ENCODE measurements around the gene SPATA9. TPM values are rescaled to one million over a fixed set of nuclear protein-coding genes. Genes with fewer than 3 reads are reported as not detected.
A peak's percentile ranks its signal among the peaks of the same experiment; 100 is the strongest.

The SPATA9 gene, protein sequence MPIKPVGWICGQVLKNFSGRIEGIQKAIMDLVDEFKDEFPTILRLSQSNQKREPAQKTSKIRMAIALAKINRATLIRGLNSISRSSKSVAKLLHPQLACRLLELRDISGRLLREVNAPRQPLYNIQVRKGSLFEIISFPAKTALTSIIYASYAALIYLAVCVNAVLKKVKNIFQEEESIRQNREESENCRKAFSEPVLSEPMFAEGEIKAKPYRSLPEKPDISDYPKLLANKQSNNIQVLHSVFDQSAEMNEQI
- total RNA-seq (under 1 TPM in 1 of 4 donors, not detected in 3; 0.22 TPM), polyA plus RNA-seq (under 1 TPM in 2 of 3 donors, not detected in 1; 0.22 to 0.53 TPM)
- long read RNA-seq, donor 1 = 0 reads
- long read RNA-seq, donor 2 = 0 reads

DNA sequence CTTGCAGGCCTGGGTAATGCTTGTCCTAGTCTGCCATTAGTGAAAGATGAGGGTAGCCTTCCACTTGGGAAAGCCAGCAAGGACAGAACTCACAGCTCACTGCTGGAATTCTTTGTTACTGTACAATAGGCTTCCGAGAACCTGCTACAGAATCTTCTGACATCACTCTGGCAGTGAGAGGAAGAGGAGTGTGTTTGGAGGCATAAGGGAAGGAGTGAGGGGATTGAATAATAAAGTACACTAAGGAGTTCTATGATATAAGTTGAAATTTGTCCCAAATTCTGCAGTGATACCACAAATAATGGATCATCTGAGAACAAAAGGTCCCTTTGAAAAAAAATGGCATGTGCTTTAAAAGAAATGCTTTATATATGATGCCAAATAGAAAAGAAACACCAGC lies at the start of gene SPATA9:
SPATA9 (minus strand) TSS at position 101 of the 400 bp plus-strand sequence. CDS start 137 bp downstream, outside the sequence.
- H3K36me3 ChIP-seq (ENCODE audit: insufficient read depth in 1 of 2, low read depth in 1 of 2) = no peaks in the 10 kb centered on the region
- H3K4me1 ChIP-seq = no peaks in the 10 kb centered on the region
- DNase-seq (no peak), ATAC-seq (no peak)
- no peak within 1 kb of the TSS for H3K4me3 ChIP-seq
- TF ChIP-seq, protein P1, sequence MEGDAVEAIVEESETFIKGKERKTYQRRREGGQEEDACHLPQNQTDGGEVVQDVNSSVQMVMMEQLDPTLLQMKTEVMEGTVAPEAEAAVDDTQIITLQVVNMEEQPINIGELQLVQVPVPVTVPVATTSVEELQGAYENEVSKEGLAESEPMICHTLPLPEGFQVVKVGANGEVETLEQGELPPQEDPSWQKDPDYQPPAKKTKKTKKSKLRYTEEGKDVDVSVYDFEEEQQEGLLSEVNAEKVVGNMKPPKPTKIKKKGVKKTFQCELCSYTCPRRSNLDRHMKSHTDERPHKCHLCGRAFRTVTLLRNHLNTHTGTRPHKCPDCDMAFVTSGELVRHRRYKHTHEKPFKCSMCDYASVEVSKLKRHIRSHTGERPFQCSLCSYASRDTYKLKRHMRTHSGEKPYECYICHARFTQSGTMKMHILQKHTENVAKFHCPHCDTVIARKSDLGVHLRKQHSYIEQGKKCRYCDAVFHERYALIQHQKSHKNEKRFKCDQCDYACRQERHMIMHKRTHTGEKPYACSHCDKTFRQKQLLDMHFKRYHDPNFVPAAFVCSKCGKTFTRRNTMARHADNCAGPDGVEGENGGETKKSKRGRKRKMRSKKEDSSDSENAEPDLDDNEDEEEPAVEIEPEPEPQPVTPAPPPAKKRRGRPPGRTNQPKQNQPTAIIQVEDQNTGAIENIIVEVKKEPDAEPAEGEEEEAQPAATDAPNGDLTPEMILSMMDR (IDR thresholded peaks at IDR 0.05) = no peak
- WGBS, 3 donors = 74 to 93% (median 81%) methylated on average over 1 of the region's 1 CpG
- no peak within 1 kb of the TSS for H3K27ac ChIP-seq
- no peaks in the 10 kb centered on the region for H3K9me3 ChIP-seq
- intact Hi-C loops (cut with DNase I) = no loop called here
- no peaks in the 10 kb centered on the region for H3K27me3 ChIP-seq (ENCODE audit: insufficient read depth in 3 of 3, low read length in 2 of 3)

DNA sequence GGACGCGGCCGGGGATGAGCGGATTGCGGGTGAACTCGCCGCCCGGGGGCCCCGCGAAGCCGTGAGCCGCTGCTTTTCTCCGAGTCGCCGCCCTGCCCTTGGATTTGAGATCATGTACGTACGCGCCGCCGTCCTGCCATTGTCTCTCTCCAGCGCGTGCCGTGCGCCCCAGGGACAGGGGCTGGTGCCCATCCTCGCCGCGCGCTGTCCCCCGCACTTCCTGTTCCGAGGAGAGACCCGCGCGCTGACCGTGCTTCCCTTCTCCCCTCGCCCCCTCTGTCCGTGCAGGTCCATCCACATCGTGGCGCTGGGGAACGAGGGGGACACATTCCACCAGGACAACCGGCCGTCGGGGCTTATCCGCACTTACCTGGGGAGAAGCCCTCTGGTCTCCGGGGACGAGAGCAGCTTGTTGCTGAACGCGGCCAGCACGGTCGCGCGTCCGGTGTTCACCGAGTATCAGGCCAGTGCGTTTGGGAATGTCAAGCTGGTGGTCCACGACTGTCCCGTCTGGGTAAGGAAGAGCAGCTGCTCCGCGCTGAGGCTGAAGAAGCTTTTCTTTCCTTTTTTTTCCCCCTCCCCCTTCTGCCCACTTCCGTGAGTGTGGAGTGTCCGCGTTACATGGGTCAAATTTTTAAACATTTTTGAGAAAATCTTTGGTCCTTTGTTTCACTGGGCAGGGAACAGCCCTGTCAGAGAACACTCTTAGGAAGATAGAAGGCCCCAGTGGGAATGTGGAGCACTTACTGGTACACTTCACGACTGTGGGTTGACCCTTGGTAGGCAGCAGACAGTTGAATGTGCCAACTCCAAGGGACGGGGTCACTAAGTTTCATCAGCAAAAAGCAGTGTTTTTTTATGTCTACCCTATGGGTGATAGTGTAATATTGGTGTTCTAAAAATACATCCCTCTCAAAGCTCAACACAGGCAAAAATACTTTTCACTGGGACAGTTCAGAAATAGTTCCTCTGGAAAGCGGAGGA lies 49.1 kb upstream of the SPATA9 start:
- TF ChIP-seq, protein P1 (IDR thresholded peaks at IDR 0.05) = no peak
- peak; percentile 56 to 76 for DNase-seq
- Histone ChIP-seq H3K4me3 (peak overlapping the region; percentile 90), H3K9me3 (no peaks in the 10 kb centered on the region), H3K27ac (peak overlapping the region; percentile 94), H3K27me3 (ENCODE audit: insufficient read depth in 3 of 3, low read length in 2 of 3) (no peaks in the 10 kb centered on the region), H3K36me3 (ENCODE audit: insufficient read depth in 1 of 2, low read depth in 1 of 2) (peaks cover 0 to 12% of the 10 kb centered on the region in 2 donors), H3K4me1 (peaks cover 53% of the 10 kb centered on the region)
- intact Hi-C loops (cut with DNase I) = loop anchor here (2.0 to 5.0 kb wide), 4 partner anchors 63 to 115 kb away; partner anchors contain the start of gene RFESD (in 1 of the 2)
- peak; percentile 38 to 68 (median 60) for ATAC-seq
- WGBS, 3 donors = 1% methylated on average over 43 to 64 of the region's 64 CpGs

DNA sequence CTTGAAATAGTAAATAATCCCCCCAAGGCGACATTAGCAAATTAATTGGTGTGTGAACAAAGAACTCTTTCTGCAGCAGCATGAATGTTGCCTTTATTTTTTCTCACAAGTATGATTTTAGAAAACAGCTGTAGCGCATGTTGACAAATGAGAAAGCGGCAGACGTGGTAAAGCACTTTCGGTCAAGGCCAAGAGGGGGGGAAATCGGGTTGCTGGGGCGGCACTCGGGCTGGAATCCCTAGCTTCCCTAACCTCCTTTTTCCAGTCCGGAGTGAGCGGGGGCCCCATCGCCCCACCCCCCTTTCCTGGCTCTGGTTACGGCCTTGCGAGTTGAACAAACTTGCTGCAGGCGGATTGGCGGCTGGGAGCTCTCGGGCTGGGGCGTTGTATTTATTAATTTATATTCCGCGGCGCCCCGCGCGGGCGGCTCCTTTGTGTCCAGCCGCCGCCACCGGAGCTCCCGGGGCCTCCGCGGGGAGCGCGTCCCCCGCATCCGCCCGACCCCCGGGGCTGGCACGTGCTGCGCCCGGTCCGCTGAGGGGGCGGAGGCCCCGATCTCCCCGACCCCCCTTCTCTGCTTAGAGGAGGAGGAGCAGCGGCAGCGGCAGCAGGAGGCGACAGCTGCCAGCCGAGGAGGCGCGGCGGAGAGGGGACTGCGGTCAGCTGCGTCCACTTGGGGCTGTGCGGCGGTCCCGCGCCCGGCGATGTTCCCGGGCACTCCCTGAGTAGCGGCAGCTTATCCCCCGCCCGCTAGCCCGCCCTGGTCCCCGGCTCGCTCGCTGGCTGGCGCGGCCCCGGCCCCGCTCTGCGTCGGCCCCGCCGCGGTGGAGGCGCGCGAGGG lies 48.2 kb upstream of the SPATA9 start, which contains the start of gene RHOBTB3:
RHOBTB3 (plus strand) TSS at position 607 of the 841 bp plus-strand sequence. CDS start 347 bp downstream, outside the sequence.
- Histone ChIP-seq H3K4me3 (peak within 1 kb of the TSS; percentile 90), H3K4me1 (peaks cover 57% of the 10 kb centered on the region), H3K27me3 (ENCODE audit: insufficient read depth in 3 of 3, low read length in 2 of 3) (no peaks in the 10 kb centered on the region), H3K27ac (peak within 1 kb of the TSS; percentile 94), H3K36me3 (ENCODE audit: insufficient read depth in 1 of 2, low read depth in 1 of 2) (peaks cover 0 to 6% of the 10 kb centered on the region in 2 donors), H3K9me3 (no peaks in the 10 kb centered on the region)
- ATAC-seq = peak; percentile 81 to 84 (median 82)
- WGBS, 3 donors = 0 to 1% (median 0%) methylated on average over 58 to 77 of the region's 78 CpGs
- intact Hi-C loops (cut with DNase I) = loop anchor here (2.0 to 5.0 kb wide), 4 partner anchors 62 to 116 kb away; partner anchors contain the start of gene RFESD (in 1 of the 2)
- TF ChIP-seq, protein P1 (IDR thresholded peaks at IDR 0.05) = no peak
- DNase-seq = peak; percentile 91 to 95

Data from psoas muscle (tissue), 8 donors.